ENCODE data around the gene DLX2.

GRCh38 chr2:172098650-172099471 lies 3.8 kb downstream of the DLX2 start:
- no peak for TF ChIP-seq POLR2A (IDR thresholded peaks at IDR 0.05; ENCODE audit: low read depth, low read length)
- no peak for TF ChIP-seq REST (IDR thresholded peaks at IDR 0.05; ENCODE audit: low read depth, low read length)
- no peak for TF ChIP-seq HDAC6 (IDR thresholded peaks at IDR 0.05; ENCODE audit: unreplicated experiment)
- no peak for TF ChIP-seq ZSCAN29 (IDR thresholded peaks at IDR 0.05)
- no peak for TF ChIP-seq EP300 (IDR thresholded peaks at IDR 0.05; ENCODE audit: borderline replicate concordance in 1 of 2, control insufficient read depth in 1 of 2, low read depth in 2 of 2, low read length in 2 of 2)
- no peak for TF ChIP-seq MYC (IDR thresholded peaks at IDR 0.05; ENCODE audit: insufficient read depth, insufficient read length, insufficient replicate concordance, low read length, severe bottlenecking)
- no peak for TF ChIP-seq CTCF (IDR thresholded peaks at IDR 0.05 in 2 of 3, conservative IDR thresholded peaks at IDR 0.05 in 1 of 3; ENCODE audit: control insufficient read depth in 2 of 3, extremely low read depth in 1 of 3, insufficient read depth in 1 of 3, low read depth in 3 of 3, low read length in 3 of 3)
- TF ChIP-seq GABPA (IDR thresholded peaks at IDR 0.05; ENCODE audit: low read depth) = no peak
- no peak for TF ChIP-seq EZH2 (IDR thresholded peaks at IDR 0.05; ENCODE audit: borderline replicate concordance, control insufficient read depth, low read depth, low read length)
- no peak for TF ChIP-seq IRF3 (IDR thresholded peaks at IDR 0.05)
- TF ChIP-seq SREBF2 (IDR thresholded peaks at IDR 0.05; ENCODE audit: low read length) = no peak
